ENCODE data around the gene WDR11. TPM values are rescaled to one million over a fixed set of nuclear protein-coding genes. Genes with fewer than 3 reads are reported as not detected.

The WDR11 gene
- polyA plus RNA-seq, 2 of the 4 experiments (the other 2 are of a cell fraction), result 34.4 to 87.1 TPM

DNA sequence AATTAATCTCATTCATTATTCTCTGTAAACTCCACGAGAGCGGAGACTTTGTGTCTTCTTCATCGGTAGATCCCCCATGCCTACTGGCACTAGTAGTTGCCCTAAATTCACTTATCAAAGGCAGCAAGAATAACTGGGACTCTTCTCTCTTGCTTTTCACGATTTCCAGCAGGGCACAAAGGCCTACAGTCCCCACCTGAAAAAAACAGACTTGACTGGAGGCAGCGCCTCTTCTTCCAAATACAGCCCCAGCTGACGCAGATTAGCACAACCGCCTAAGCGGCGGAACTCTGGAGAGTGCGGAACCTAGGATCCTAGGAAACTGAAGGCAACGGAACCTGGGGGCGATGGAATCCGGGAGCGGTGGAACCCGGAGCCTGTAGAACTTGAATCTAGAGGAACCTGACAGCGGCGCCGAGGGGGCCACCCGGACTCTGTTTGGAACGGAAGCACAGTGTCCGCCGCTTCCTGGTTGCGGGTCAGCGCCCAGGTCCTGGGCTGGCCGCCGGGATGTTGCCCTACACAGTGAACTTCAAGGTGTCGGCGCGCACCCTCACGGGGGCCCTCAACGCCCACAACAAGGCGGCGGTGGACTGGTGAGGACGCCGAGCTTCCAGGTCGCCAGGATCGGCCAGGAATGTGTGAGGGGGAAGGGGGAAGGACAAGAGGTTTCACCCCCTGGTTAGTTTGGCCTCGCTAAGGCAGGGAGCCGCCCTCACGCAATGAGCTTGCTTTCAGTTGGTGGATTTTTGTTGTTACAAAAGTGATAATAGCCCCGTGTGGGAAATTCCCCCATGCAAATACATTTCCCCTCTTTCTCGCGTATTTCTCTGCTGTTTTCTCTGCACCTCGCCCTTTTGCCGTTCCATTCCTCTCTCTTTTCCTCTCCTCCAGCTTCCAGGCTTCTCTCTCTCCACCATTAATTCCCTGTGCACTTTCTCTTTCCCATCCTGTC lies at the start of gene WDR11 (continued):
- TF ChIP-seq, protein P1, sequence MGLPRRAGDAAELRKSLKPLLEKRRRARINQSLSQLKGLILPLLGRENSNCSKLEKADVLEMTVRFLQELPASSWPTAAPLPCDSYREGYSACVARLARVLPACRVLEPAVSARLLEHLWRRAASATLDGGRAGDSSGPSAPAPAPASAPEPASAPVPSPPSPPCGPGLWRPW (IDR thresholded peaks at IDR 0.05), result no peak
- peak; percentile 82; the same call in 1 of the 2 replicates for TF ChIP-seq HOXB5 (CRISPR knock-in tag; IDR thresholded peaks at IDR 0.05)
- 0 out of 2 replicates have a peak, but pooled peaks have one; percentile 55 for TF ChIP-seq TFCP2L1 (CRISPR knock-in tag; IDR thresholded peaks at IDR 0.05)
- TF ChIP-seq CBX8 (IDR thresholded peaks at IDR 0.05), result no peak
- no peak for TF ChIP-seq CHD2 (IDR thresholded peaks at IDR 0.05; ENCODE audit: low read length, partially characterized antibody)
- no peak for TF ChIP-seq HDAC2 (IDR thresholded peaks at IDR 0.05)
- no peak for TF ChIP-seq EP300 (IDR thresholded peaks at IDR 0.05)
- no peak; the same call in 1 of the 2 replicates for TF ChIP-seq FOSB (CRISPR knock-in tag; IDR thresholded peaks at IDR 0.05)
- TF ChIP-seq ESRRA (IDR thresholded peaks at IDR 0.05; ENCODE audit: borderline replicate concordance, low read length), result no peak
- TF ChIP-seq MYC (IDR thresholded peaks at IDR 0.05; ENCODE audit: borderline replicate concordance, low read length), result 0 out of 2 replicates have a peak, but pooled peaks have one; percentile 32
- TF ChIP-seq, protein P2, sequence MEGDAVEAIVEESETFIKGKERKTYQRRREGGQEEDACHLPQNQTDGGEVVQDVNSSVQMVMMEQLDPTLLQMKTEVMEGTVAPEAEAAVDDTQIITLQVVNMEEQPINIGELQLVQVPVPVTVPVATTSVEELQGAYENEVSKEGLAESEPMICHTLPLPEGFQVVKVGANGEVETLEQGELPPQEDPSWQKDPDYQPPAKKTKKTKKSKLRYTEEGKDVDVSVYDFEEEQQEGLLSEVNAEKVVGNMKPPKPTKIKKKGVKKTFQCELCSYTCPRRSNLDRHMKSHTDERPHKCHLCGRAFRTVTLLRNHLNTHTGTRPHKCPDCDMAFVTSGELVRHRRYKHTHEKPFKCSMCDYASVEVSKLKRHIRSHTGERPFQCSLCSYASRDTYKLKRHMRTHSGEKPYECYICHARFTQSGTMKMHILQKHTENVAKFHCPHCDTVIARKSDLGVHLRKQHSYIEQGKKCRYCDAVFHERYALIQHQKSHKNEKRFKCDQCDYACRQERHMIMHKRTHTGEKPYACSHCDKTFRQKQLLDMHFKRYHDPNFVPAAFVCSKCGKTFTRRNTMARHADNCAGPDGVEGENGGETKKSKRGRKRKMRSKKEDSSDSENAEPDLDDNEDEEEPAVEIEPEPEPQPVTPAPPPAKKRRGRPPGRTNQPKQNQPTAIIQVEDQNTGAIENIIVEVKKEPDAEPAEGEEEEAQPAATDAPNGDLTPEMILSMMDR (IDR thresholded peaks at IDR 0.05), result no peak
- no peak for TF ChIP-seq MAFK (IDR thresholded peaks at IDR 0.05; ENCODE audit: partially characterized antibody)
- TF ChIP-seq, protein P3, sequence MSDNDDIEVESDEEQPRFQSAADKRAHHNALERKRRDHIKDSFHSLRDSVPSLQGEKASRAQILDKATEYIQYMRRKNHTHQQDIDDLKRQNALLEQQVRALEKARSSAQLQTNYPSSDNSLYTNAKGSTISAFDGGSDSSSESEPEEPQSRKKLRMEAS (IDR thresholded peaks at IDR 0.05), result peak; percentile 79
- TF ChIP-seq CBX2 (IDR thresholded peaks at IDR 0.05; ENCODE audit: borderline replicate concordance, low read depth), result no peak
- TF ChIP-seq HEYL (CRISPR knock-in tag; IDR thresholded peaks at IDR 0.05), result no peak
- no peak for TF ChIP-seq ZFP36 (IDR thresholded peaks at IDR 0.05; ENCODE audit: borderline replicate concordance, partially characterized antibody)
- TF ChIP-seq, protein P4, sequence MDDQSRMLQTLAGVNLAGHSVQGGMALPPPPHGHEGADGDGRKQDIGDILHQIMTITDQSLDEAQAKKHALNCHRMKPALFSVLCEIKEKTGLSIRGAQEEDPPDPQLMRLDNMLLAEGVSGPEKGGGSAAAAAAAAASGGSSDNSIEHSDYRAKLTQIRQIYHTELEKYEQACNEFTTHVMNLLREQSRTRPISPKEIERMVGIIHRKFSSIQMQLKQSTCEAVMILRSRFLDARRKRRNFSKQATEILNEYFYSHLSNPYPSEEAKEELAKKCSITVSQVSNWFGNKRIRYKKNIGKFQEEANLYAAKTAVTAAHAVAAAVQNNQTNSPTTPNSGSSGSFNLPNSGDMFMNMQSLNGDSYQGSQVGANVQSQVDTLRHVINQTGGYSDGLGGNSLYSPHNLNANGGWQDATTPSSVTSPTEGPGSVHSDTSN (IDR thresholded peaks at IDR 0.05), result no peak; the same call in 1 of the 2 replicates
- TF ChIP-seq CHD4 (IDR thresholded peaks at IDR 0.05; ENCODE audit: borderline replicate concordance), result no peak
- no peak for TF ChIP-seq RCOR1 (IDR thresholded peaks at IDR 0.05; ENCODE audit: low read depth, low read length)
- TF ChIP-seq, protein P5, sequence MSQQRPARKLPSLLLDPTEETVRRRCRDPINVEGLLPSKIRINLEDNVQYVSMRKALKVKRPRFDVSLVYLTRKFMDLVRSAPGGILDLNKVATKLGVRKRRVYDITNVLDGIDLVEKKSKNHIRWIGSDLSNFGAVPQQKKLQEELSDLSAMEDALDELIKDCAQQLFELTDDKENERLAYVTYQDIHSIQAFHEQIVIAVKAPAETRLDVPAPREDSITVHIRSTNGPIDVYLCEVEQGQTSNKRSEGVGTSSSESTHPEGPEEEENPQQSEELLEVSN (IDR thresholded peaks at IDR 0.05; ENCODE audit: borderline replicate concordance, low read depth), result peak; percentile 30; the same call in 1 of the 2 replicates
- peak; percentile 92 for TF ChIP-seq POLR2A (IDR thresholded peaks at IDR 0.05; ENCODE audit: low read length)

DNA sequence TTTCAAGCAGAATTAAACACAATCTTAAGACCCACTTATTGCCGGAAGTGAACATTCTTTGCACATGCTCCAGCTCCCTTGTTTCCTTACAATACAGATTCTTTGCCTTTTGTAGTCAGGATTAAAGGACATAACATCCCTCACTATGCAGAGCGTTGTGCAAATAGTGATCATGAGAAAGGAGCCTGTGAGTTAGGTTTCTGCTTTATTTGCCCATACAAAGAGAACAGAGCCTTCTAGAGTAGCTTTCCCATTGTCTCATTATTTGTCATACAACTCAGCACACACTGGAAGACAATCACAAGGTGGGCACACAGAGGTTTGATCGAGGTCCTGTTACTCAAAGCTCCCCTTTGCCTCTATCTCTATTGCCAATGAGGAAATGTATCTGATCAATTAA lies 48.2 kb upstream of the WDR11 start:
- no peaks in the 10 kb centered on the region for H3K4me1 ChIP-seq
- ChIA-PET POLR2A (no interaction called here), CTCF (no interaction called here)
- no peaks in the 10 kb centered on the region for H3K9me3 ChIP-seq
- H3K27ac ChIP-seq, result no peak overlapping the region
- no peak overlapping the region for H3K4me3 ChIP-seq
- no peak overlapping the region for H3K4me2 ChIP-seq
- no peak for ATAC-seq
- FAIRE-seq, result no peak
- DNase-seq (ENCODE audit: low read depth in 1 of 2, low spot score in 1 of 2), result no peak
- 2% methylated on average over 3 of the region's 3 CpGs for WGBS (ENCODE audit: missing lambda C conversion rate)
- TF ChIP-seq RAD21 (conservative IDR thresholded peaks at IDR 0.05 in 1 of 2, IDR thresholded peaks at IDR 0.05 in 1 of 2) (no peak), HOXB5 (CRISPR knock-in tag; IDR thresholded peaks at IDR 0.05) (no peak), ZFP36 (IDR thresholded peaks at IDR 0.05; ENCODE audit: borderline replicate concordance, partially characterized antibody) (no peak), ZNF302 (CRISPR knock-in tag; IDR thresholded peaks at IDR 0.05) (no peak), MAZ (IDR thresholded peaks at IDR 0.05; ENCODE audit: borderline replicate concordance, low read depth, low read length) (no peak), CHD2 (IDR thresholded peaks at IDR 0.05; ENCODE audit: low read length, partially characterized antibody) (no peak), SMC3 (IDR thresholded peaks at IDR 0.05) (no peak), RFX5 (IDR thresholded peaks at IDR 0.05) (no peak)
- TF ChIP-seq, protein P6, sequence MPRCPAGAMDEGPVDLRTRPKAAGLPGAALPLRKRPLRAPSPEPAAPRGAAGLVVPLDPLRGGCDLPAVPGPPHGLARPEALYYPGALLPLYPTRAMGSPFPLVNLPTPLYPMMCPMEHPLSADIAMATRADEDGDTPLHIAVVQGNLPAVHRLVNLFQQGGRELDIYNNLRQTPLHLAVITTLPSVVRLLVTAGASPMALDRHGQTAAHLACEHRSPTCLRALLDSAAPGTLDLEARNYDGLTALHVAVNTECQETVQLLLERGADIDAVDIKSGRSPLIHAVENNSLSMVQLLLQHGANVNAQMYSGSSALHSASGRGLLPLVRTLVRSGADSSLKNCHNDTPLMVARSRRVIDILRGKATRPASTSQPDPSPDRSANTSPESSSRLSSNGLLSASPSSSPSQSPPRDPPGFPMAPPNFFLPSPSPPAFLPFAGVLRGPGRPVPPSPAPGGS (IDR thresholded peaks at IDR 0.05), result no peak
- TF ChIP-seq, protein P4 (IDR thresholded peaks at IDR 0.05), result no peak

Data from A549 (cell line).